Ovary (tissue), 9 donors: ENCODE results near the gene RPS15. TPM values are rescaled to one million over a fixed set of nuclear protein-coding genes. Genes with fewer than 3 reads are reported as not detected.
A peak's percentile ranks its signal among the peaks of the same experiment; 100 is the strongest.

Experiments
- DNase-seq, 5 donors: peaks; one replicate each; pipeline ENCODE4 v3.0.0-alpha.2; 2019 to 2020
- H3K27ac ChIP-seq, 2 donors: fragments of 200-600 bp; one replicate each; pipeline versions ENCODE4 v1.5.1 to v1.8.0; 2019 to 2022
- H3K27me3 ChIP-seq: fragments of 200-600 bp; one replicate; pipeline ENCODE4 v1.8.0; 2022
- H3K36me3 ChIP-seq: fragments of 200-600 bp; sonication (generic); one replicate; pipeline ENCODE4 v1.5.1; 2019
- H3K4me1 ChIP-seq: one replicate; pipeline ENCODE4 v1.8.1; 2013; ENCODE audit warnings: mild to moderate bottlenecking, moderate library complexity; ENCODE audit not compliant: insufficient read depth
- H3K4me3 ChIP-seq: fragments of 200-600 bp; sonication (generic); one replicate; pipeline ENCODE4 v1.5.1; 2017
- H3K9me3 ChIP-seq, 2 donors: fragments of 200-600 bp in 1 of 2; sonication (generic) in 1 of 2; one replicate each; pipeline versions ENCODE4 v1.5.1 to v1.8.1; 2013 to 2019; ENCODE audit warnings: mild to moderate bottlenecking in 1 of 2, moderate library complexity in 1 of 2
- EP300 ChIP-seq: sonication (generic); formaldehyde crosslinking; IDR thresholded peaks from one replicate; pipeline ENCODE4 v1.6.1; 2017; ENCODE audit warnings: antibody characterized with exemption
- POLR2A ChIP-seq: fragments of 450-650 bp; IDR thresholded peaks from one replicate; pipeline ENCODE4 v1.6.1; 2017; ENCODE audit warnings: antibody characterized with exemption, mild to moderate bottlenecking, moderate library complexity
- WGBS, 3 donors: extraction: QIAGEN DNeasy Blood & Tissue Kit in 1 of 3; methylation state at CpG; one replicate each; pipeline versions ENCODE4 v1.1.5 to v1.1.7; 2013 to 2017; 5-methylcytosine and 5-hydroxymethylcytosine counted together
- intact Hi-C, 4 donors: fragments of 100-400 bp; cut with DNase I; formaldehyde crosslinking; loops; one replicate each; pipeline versions ENCODE4 v1.11.0 to v1.15.1; 2022 to 2023
- polyA plus RNA-seq, 2 donors: library from polyadenylated mRNA; stranded (reverse); fragments of 200-250 nt in 1 of 2; fragments of 350-450 nt in 1 of 2; fragmentation: Illumina TruSeq in 1 of 2; extraction: RNeasy Lipid Tissue Mini Kit (QIAGEN cat#74804) in 1 of 2; gene quantifications; one replicate each; pipeline ENCODE4 v1.2.3, GENCODE V29; 2013 to 2014
- total RNA-seq, 7 donors: library from RNA; depleted of rRNA in 2 of 7; stranded (reverse); fragments of >200 nt in 2 of 7; fragmentation: NEBNext Ultra II Directional in 3 of 7; extraction: Animal tissue kit (Norgen Biotek cat#: 25700) in 3 of 7; gene quantifications; one replicate each; pipeline versions ENCODE4 v1.1.0 to v1.2.4, GENCODE V29; 2016 to 2023
- TF ChIP-seq, protein P1 (sequence below), 3 donors: fragments of 450-650 bp in 2 of 3; fragments of 200-600 bp in 1 of 3; IDR thresholded peaks; one replicate each; pipeline versions ENCODE4 v1.5.1 to v1.8.0; 2016 to 2022; ENCODE audit warnings: antibody characterized with exemption in 3 of 3, mild to moderate bottlenecking in 1 of 3
- donor health status: DM: no; HTN: no; CAD: no; lungs with moderate emphysema.
- donor health status: DM: no; HTN: no; CAD: no.
- donor health status: Bipolar disorder and iron deficiency.
- donor health status: DM: yes; HTN: yes; CAD: no.
- donor health status: DM: no; HTN: no; CAD: no.
- donor health status: DM: yes; HTN: yes; CAD: no.

The RPS15 gene
- total and polyA plus RNA-seq, 9 donors = 174 to 7,253 (median 2,328) TPM

DNA sequence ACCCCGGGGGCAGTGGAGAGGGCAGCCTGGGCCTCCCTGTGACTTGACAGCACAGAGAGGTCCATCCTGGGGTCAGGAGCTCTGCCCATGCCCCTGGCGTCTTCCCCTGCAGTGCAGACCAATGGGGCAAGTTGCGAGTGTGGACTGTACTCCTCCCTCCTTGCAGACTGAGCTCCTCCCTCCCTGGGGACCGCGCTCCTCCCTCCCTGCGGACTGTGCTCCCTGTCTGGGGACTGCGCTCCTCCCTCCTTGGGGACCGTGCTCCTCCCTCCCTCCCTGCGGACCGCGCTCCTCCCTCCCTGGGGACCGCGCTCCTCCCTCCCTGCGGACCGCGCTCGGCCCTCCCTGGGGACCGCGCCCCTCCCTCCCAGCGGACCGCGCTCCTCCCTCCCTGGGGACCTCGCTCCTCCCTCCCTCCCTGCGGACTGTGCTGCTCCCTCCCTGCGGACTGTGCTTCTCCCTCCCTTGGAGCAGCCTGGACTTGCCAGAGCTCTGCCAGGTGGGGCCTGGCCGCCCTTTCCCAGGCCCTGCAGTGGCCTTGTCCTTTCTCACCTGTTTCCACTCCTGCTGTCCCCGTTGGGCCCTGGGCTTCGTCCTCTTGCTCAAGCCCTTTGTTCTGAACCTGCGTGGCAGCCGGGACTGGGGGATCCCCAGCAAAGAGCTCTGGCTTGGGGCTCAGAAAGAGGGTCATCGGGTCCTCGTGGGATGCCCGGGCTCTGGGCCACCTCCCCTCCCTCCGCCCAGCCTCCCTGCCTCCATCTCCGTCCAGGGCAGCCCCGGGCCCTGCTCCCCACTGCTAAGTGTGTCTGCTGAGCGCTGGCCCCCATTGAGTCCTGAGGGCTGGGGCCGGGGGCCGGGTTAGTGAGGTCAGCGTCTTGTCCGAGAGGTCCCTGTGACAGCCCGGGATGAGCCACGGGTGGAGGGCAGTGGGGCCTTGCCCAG lies 43.7 kb upstream of the RPS15 start:
- no peak for TF ChIP-seq EP300
- TF ChIP-seq, protein P1, sequence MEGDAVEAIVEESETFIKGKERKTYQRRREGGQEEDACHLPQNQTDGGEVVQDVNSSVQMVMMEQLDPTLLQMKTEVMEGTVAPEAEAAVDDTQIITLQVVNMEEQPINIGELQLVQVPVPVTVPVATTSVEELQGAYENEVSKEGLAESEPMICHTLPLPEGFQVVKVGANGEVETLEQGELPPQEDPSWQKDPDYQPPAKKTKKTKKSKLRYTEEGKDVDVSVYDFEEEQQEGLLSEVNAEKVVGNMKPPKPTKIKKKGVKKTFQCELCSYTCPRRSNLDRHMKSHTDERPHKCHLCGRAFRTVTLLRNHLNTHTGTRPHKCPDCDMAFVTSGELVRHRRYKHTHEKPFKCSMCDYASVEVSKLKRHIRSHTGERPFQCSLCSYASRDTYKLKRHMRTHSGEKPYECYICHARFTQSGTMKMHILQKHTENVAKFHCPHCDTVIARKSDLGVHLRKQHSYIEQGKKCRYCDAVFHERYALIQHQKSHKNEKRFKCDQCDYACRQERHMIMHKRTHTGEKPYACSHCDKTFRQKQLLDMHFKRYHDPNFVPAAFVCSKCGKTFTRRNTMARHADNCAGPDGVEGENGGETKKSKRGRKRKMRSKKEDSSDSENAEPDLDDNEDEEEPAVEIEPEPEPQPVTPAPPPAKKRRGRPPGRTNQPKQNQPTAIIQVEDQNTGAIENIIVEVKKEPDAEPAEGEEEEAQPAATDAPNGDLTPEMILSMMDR (IDR thresholded peaks at IDR 0.05) = no peak
- TF ChIP-seq POLR2A = no peak
- Histone ChIP-seq H3K9me3 (no peaks in the 10 kb centered on the region), H3K36me3 (no peaks in the 10 kb centered on the region)

DNA sequence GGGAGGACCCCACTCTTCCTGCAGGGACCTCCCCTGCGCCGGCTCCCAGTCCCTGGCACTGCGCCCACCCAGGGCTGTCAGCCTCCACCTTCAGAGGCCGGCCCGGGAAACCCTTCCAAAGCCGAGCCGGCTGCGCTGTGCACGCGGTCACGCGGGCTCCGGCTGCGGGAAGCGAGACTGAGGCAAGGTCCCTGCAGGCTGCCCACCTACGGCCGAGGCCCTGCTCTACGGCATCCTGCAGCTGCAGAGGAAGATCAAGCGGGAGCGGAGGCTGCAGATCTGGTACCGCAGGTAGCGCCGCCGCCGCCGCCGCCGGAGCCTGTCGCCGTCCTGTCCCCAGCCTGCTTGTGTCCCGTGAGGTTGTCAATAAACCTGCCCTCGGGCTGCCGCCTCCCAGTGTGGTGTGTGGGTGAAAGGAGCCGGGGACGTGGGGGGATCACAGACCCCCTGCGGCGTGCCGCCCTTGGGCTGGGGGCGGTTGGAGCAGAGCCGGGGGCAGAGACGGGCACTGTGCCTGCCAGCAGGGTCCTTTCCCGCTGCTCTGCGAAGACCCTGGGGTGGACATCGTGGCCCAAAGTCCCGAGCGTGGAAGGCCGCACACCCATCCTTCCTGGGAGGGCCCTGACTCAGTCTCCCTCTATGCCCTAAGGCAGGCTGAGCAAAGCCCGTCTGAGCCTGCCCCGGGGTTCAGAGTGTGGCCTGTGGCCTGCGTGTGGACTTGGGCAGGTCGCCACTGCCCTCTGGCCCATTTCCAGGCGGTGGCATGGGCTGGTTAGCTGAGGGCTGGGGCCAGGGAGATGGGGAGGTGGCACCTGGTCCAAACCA lies 42.8 kb upstream of the RPS15 start:
- intact Hi-C loops = no loop called here

More for the DNA sequence above, 43.7 kb upstream of the RPS15 start:
- DNase-seq = no peak
- H3K4me3 ChIP-seq = no peak overlapping the region
- WGBS, 3 donors = 38 to 63% (median 41%) methylated on average over 30 to 43 of the region's 43 CpGs
- no peaks in the 10 kb centered on the region for H3K27me3 ChIP-seq
- H3K4me1 ChIP-seq = no peaks in the 10 kb centered on the region
- intact Hi-C loops = no loop called here
- no peak overlapping the region for H3K27ac ChIP-seq

DNA sequence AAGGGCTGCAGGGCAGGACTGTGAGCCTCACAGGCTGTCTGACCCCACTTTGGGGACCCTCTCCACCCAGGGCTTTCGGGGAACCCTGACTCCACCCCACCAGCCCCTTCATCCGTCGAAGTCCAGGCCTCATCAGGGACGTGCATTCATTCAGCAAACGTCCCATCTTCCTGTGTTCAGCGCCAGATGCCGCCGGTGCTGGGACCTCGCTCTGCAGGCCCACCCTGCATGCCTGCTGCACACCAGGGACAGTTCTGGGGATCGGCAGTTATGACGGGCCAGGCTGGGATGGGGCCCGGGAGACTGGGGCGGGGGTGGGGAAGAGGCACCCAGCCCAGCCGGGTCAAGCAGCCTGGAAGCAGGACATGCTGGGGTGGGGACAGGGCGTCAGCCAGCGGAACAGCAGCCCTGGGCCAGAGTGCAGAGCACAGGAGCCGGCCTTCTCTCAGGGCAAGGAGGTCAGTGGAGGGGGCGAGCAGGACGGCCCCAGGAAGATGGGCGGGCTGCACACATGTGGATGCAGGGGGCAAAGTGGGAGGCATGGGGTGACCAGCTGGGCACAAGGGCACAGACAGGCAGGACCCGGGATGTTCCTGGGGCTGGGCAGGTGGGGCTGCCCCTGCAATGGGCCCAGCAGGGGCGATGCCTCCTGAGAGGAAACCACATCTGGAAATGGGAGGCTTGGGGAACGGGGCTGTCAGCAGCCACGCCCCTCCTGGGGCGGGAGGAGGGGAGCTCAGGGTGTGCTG lies 42.0 kb upstream of the RPS15 start:
- intact Hi-C loops = no loop called here
- H3K27me3 ChIP-seq = no peaks in the 10 kb centered on the region
- H3K4me3 ChIP-seq = no peak overlapping the region
- WGBS, 3 donors = 31 to 41% (median 35%) methylated on average over 21 to 25 of the region's 25 CpGs
- H3K27ac ChIP-seq = no peak overlapping the region
- H3K9me3 ChIP-seq = no peaks in the 10 kb centered on the region
- peaks cover 11% of the 10 kb centered on the region for H3K4me1 ChIP-seq
- no peaks in the 10 kb centered on the region for H3K36me3 ChIP-seq
- DNase-seq = no peak
- TF ChIP-seq EP300 (no peak), POLR2A (no peak)
- TF ChIP-seq, protein P1 (IDR thresholded peaks at IDR 0.05) = no peak

More for the DNA sequence above, 42.8 kb upstream of the RPS15 start:
- Histone ChIP-seq H3K4me3 (no peak overlapping the region), H3K9me3 (no peaks in the 10 kb centered on the region), H3K4me1 (peaks cover 4% of the 10 kb centered on the region), H3K27ac (no peak overlapping the region), H3K27me3 (no peaks in the 10 kb centered on the region), H3K36me3 (no peaks in the 10 kb centered on the region)
- WGBS, 3 donors = 46 to 65% (median 51%) methylated on average over 41 to 52 of the region's 52 CpGs
- DNase-seq = peak in 3 of 5 donors; percentile 57 to 76 (median 57)
- TF ChIP-seq, protein P1 (IDR thresholded peaks at IDR 0.05) = no peak
- no peak for TF ChIP-seq POLR2A
